Testis (tissue), 3 donors: ENCODE measurements around the gene ZEB2. TPM values are rescaled to one million over a fixed set of nuclear protein-coding genes. Genes with fewer than 3 reads are reported as not detected.

Experiments used
- DNase-seq: peaks from one replicate; pipeline ENCODE4 v3.0.0-alpha.2; 2019
- H3K27ac ChIP-seq, 2 donors: fragments of 200-600 bp; sonication (generic); one replicate each; pipeline ENCODE4 v1.5.1; 2019
- H3K27me3 ChIP-seq: fragments of 200-600 bp; sonication (generic); one replicate; pipeline ENCODE4 v1.5.1; 2019
- H3K36me3 ChIP-seq: fragments of 200-600 bp; sonication (generic); one replicate; pipeline ENCODE4 v1.5.1; 2017; ENCODE audit warnings: low read depth; ENCODE audit errors: missing control alignments
- H3K4me1 ChIP-seq: fragments of 200-600 bp; sonication (generic); one replicate; pipeline ENCODE4 v1.5.1; 2019
- H3K4me3 ChIP-seq, 2 donors: fragments of 200-600 bp; sonication (generic); one replicate each; pipeline ENCODE4 v1.5.1; 2017 to 2019
- H3K9me3 ChIP-seq: fragments of 200-600 bp; sonication (generic); one replicate; pipeline ENCODE4 v1.5.1; 2017
- CTCF ChIP-seq, 3 experiments: fragments of 450-650 bp in 2 of 3; fragments of 200-600 bp in 1 of 3; sonication (generic) in 1 of 3; IDR thresholded peaks; one replicate each; pipeline ENCODE4 v1.5.1; 2016 to 2019; ENCODE audit warnings: antibody characterized with exemption in 3 of 3, mild to moderate bottlenecking in 2 of 3, moderate library complexity in 1 of 3
- POLR2A ChIP-seq: fragments of 450-650 bp; IDR thresholded peaks from one replicate; pipeline ENCODE4 v1.6.1; 2017; ENCODE audit warnings: antibody characterized with exemption, mild to moderate bottlenecking, moderate library complexity
- WGBS, 2 donors: methylation state at CpG; one replicate each; pipeline ENCODE4 v1.1.5; 2018; 5-methylcytosine and 5-hydroxymethylcytosine counted together
- intact Hi-C: fragments of 100-400 bp; cut with DNase I; formaldehyde crosslinking; loops from one replicate; pipeline ENCODE4 v1.15.1; 2023; ENCODE audit warnings: low total_unique reads
- polyA plus RNA-seq: library from polyadenylated mRNA; stranded (reverse); fragments of 350-450 nt; fragmentation: Illumina TruSeq; extraction: RNeasy Lipid Tissue Mini Kit (QIAGEN cat#74804); gene quantifications from one replicate; pipeline ENCODE4 v1.2.3, GENCODE V29; 2014; ENCODE audit warnings: low read depth, low replicate concordance; ENCODE audit not compliant: insufficient read depth
- total RNA-seq, 2 donors: library from RNA; depleted of rRNA; stranded (reverse); fragments of >200 nt; gene quantifications; one replicate each; pipeline ENCODE4 v1.2.3, GENCODE V29; 2016

Gene ZEB2
- total and polyA plus RNA-seq, 3 donors from 2014 or later, result 38.7 to 96.4 (median 87.8) TPM

- no peaks in the 10 kb centered on the region for H3K9me3 ChIP-seq
- H3K36me3 ChIP-seq, result no peaks in the 10 kb centered on the region
- no peak overlapping the region for H3K27ac ChIP-seq
- peak overlapping the region in 1 of 2 donors; percentile 25 for H3K4me3 ChIP-seq
- H3K27me3 ChIP-seq, result no peaks in the 10 kb centered on the region
- no peak for DNase-seq
- WGBS, 2 donors, result 57 to 69% methylated on average over 9 of the region's 9 CpGs
- intact Hi-C loops, result no loop called here
- TF ChIP-seq POLR2A (no peak), CTCF (IDR thresholded peaks at IDR 0.05) (no peak)
- peaks cover 16% of the 10 kb centered on the region for H3K4me1 ChIP-seq
Measured at GRCh38 chr2:144389930-144390311, 130.0 kb downstream of the ZEB2 start.

DNA sequence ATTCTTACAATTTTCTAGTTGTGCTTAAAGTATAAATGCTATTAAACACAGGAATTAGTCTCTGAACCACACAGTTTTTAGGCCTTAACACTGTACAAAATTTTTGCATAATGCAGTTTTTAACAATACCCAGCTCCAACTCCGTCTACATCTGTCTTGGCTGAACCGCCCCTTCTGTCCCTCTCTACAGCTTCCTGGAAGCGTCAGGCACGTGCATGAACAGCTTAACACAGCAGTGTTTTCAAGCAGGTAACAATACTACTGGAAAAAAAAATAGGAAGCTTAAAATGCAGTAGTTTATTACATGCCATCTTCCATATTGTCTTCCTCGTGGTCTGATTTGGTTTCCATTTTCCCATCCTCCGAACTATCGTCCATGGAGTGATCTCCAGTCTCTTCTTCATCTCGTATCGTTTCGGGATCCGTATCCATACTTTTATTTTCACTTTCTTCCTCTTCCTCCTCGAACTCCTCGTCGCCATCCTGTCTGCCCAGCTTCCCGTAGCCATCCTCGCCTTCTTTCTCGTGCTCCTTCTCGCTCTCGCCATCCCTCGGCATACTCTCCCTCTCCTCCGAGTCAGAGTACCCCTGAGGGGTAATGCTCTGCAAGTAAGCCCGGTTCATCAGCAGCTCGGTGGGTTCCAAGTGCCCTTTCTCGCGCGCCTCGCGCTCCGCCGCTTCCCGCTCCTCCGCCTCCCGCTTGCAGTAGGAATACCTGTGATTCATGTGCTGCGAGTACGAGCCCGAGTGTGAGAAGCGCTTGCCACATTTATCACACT, 130.6 kb downstream of the ZEB2 start:
- H3K4me3 ChIP-seq, result peak overlapping the region in 1 of 2 donors; percentile 25
- WGBS, 2 donors, result 62% methylated on average over 37 of the region's 37 CpGs
- H3K4me1 ChIP-seq, result peaks cover 16% of the 10 kb centered on the region

DNA sequence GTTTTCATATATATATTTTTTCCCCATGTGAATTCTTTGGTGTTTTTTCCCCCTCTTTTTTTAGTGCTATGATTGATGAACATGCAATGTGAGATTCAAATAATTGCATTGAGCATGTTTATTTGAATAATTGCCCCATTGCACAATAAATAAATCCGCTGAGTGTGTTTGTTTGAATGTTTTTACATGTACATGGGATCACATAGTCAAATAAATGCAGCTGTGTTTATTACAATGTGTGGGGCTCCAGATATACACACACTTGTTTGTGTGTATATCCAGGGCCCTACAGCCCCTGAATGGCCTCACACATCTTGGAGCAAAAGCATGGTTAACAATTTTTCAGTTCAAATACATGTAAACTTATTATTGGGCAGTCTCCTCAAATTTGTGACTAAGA, 134.5 kb downstream of the ZEB2 start:
- WGBS, 2 donors, result 95 to 96% methylated on average over 1 of the region's 1 CpG
- no peaks in the 10 kb centered on the region for H3K27me3 ChIP-seq
- H3K4me3 ChIP-seq, result no peak overlapping the region
- intact Hi-C loops, result no loop called here
- H3K9me3 ChIP-seq, result no peaks in the 10 kb centered on the region
- peak overlapping the region in 1 of 2 donors; percentile 16 for H3K27ac ChIP-seq
- TF ChIP-seq POLR2A, result no peak
- TF ChIP-seq CTCF (IDR thresholded peaks at IDR 0.05), result no peak
- H3K4me1 ChIP-seq, result peaks cover 16% of the 10 kb centered on the region
- no peaks in the 10 kb centered on the region for H3K36me3 ChIP-seq
- DNase-seq, result no peak

More for the DNA sequence above, 130.6 kb downstream of the ZEB2 start:
- TF ChIP-seq CTCF (IDR thresholded peaks at IDR 0.05), result no peak
- TF ChIP-seq POLR2A, result no peak
- Histone ChIP-seq H3K36me3 (no peaks in the 10 kb centered on the region), H3K27me3 (no peaks in the 10 kb centered on the region), H3K9me3 (no peaks in the 10 kb centered on the region), H3K27ac (no peak overlapping the region)
- DNase-seq, result no peak
- intact Hi-C loops, result no loop called here

DNA sequence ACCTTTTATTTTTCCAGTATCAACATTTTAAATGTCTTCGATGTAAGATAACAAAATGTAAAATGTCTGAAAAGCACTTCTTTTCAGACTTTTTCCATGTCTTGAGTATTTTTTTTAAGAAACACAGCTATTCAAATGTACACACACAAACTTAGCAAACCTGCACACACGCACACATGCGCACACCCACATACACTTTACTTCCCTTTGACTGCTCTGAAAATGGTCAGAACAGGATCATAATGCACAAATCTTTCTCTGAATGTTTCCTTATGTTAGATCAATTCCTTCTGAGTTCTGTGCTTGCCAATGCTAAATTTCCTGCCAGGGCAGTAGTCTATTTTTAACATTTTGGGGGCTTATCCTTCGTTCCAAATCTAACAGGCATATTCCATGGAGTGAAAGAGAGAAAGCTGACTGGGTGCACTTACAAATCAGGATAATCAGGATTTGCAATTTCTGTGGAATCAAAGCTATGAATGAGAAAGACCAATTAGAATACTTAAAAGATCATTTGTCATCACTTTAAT, 136.3 kb downstream of the ZEB2 start:
- intact Hi-C loops, result no loop called here
- no peak for TF ChIP-seq CTCF (IDR thresholded peaks at IDR 0.05)
- no peak for TF ChIP-seq POLR2A
- no peak for DNase-seq

More for the DNA sequence above, 136.3 kb downstream of the ZEB2 start:
- H3K27me3 ChIP-seq, result no peaks in the 10 kb centered on the region
- peaks cover 16% of the 10 kb centered on the region for H3K4me1 ChIP-seq
- no peaks in the 10 kb centered on the region for H3K9me3 ChIP-seq
- no peaks in the 10 kb centered on the region for H3K36me3 ChIP-seq
- no peak overlapping the region for H3K4me3 ChIP-seq
- H3K27ac ChIP-seq, result no peak overlapping the region
- WGBS, 2 donors, result 74 to 79% methylated on average over 4 of the region's 4 CpGs
